ENCODE measurements around the gene CELF5. TPM values are rescaled to one million over a fixed set of nuclear protein-coding genes. Genes with fewer than 3 reads are reported as not detected.

Gene CELF5
- total RNA-seq, 4 donors from 2014 or later, result not detected

GRCh38 chr19:3251229-3251628, 26.8 kb downstream of the CELF5 start:
- no peaks in the 10 kb centered on the region for H3K4me1 ChIP-seq
- DNase-seq, result no peak
- H3K4me3 ChIP-seq, result no peak overlapping the region
- no peak overlapping the region for H3K27ac ChIP-seq
- H3K27me3 ChIP-seq, result peaks cover 0 to 59% (median 0%) of the 10 kb centered on the region in 4 donors
- TF ChIP-seq CTCF (IDR thresholded peaks at IDR 0.05) (no peak), POLR2A (IDR thresholded peaks at IDR 0.05) (no peak)
- peaks cover 0 to 12% (median 7%) of the 10 kb centered on the region in 3 donors for H3K9me3 ChIP-seq
- WGBS, 2 donors, result 50 to 62% methylated on average over 7 of the region's 8 CpGs
- no peaks in the 10 kb centered on the region for H3K36me3 ChIP-seq
- intact Hi-C loops (cut with DNase I), result no loop called here

DNA sequence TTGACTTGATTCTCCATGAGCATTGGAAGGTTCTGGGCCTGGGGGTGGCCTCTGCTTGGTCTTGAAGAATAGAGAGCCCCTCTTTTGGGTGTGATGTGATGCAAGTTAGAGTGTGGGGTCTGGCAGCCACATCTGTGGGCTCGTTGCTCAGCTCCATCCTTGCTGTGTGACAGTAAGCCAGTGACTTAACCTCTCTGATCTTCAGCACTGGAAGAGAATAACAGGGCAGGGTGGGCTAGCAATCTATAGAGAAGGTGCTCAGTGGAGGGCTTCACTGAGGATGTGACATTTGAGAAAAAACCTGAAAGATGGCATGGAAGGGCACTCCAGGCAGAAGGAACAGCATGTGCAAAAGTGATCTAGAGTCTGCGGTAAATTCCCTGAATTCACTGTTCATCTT, 28.2 kb downstream of the CELF5 start:
- peaks cover 0 to 12% (median 7%) of the 10 kb centered on the region in 3 donors for H3K9me3 ChIP-seq
- H3K27ac ChIP-seq, result no peak overlapping the region
- TF ChIP-seq POLR2A (IDR thresholded peaks at IDR 0.05) (no peak), CTCF (IDR thresholded peaks at IDR 0.05) (no peak)
- H3K27me3 ChIP-seq, result peaks cover 0 to 51% (median 0%) of the 10 kb centered on the region in 4 donors
- WGBS, 2 donors, result 90 to 100% methylated on average over 1 to 2 of the region's 2 CpGs
- H3K36me3 ChIP-seq, result no peaks in the 10 kb centered on the region
- no peak overlapping the region for H3K4me3 ChIP-seq
- intact Hi-C loops (cut with DNase I), result no loop called here
- no peaks in the 10 kb centered on the region for H3K4me1 ChIP-seq
- no peak for DNase-seq

GRCh38 chr19:3253270-3253669, 28.8 kb downstream of the CELF5 start:
- WGBS, 2 donors, result 14 to 60% methylated on average over 1 to 2 of the region's 3 CpGs
- H3K27me3 ChIP-seq, result peaks cover 0 to 51% (median 0%) of the 10 kb centered on the region in 4 donors
- no peak for DNase-seq
- TF ChIP-seq POLR2A (IDR thresholded peaks at IDR 0.05) (no peak), CTCF (IDR thresholded peaks at IDR 0.05) (no peak)
- intact Hi-C loops (cut with DNase I), result no loop called here
- H3K9me3 ChIP-seq, result peaks cover 0 to 12% (median 7%) of the 10 kb centered on the region in 3 donors
- no peak overlapping the region for H3K27ac ChIP-seq
- no peaks in the 10 kb centered on the region for H3K4me1 ChIP-seq
- no peak overlapping the region for H3K4me3 ChIP-seq
- H3K36me3 ChIP-seq, result no peaks in the 10 kb centered on the region

DNA sequence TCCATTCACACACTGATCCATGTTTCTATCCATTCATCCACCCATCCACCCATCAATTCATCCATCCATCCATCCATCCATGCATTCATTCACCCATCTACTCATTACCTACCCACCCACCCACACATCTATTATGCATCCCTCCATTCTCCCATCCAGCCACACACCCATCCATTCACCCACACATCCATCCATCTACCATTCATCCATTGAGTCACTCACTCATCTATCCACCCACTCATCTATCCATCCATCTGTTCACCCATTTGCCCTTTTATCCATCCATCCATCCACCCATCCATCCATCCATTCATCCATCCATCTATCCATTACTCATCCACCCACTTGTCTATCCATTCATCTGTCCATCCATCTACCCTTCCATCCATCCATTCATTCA, 30.1 kb downstream of the CELF5 start:
- DNase-seq, result no peak
- no peak overlapping the region for H3K4me3 ChIP-seq
- peaks cover 0 to 49% (median 0%) of the 10 kb centered on the region in 4 donors for H3K27me3 ChIP-seq
- H3K9me3 ChIP-seq, result peaks cover 0 to 12% (median 7%) of the 10 kb centered on the region in 3 donors
- H3K36me3 ChIP-seq, result no peaks in the 10 kb centered on the region
- H3K27ac ChIP-seq, result no peak overlapping the region
- no peaks in the 10 kb centered on the region for H3K4me1 ChIP-seq
- intact Hi-C loops (cut with DNase I), result no loop called here
- TF ChIP-seq POLR2A (IDR thresholded peaks at IDR 0.05), result no peak
- no peak for TF ChIP-seq CTCF (IDR thresholded peaks at IDR 0.05)

GRCh38 chr19:3257071-3257470, 32.6 kb downstream of the CELF5 start:
- Histone ChIP-seq H3K36me3 (no peaks in the 10 kb centered on the region), H3K27ac (no peak overlapping the region), H3K4me3 (no peak overlapping the region), H3K4me1 (no peaks in the 10 kb centered on the region), H3K27me3 (peaks cover 0 to 30% (median 0%) of the 10 kb centered on the region in 4 donors), H3K9me3 (peaks cover 0 to 12% (median 7%) of the 10 kb centered on the region in 3 donors)
- DNase-seq, result no peak
- intact Hi-C loops (cut with DNase I), result no loop called here
- WGBS, 2 donors, result 73 to 75% methylated on average over 6 to 7 of the region's 8 CpGs
- TF ChIP-seq POLR2A (IDR thresholded peaks at IDR 0.05), result no peak
- no peak for TF ChIP-seq CTCF (IDR thresholded peaks at IDR 0.05)

Measured in esophagus squamous epithelium (tissue), 5 donors.